Esophagus muscularis mucosa (tissue), 4 donors: ENCODE measurements around the gene KLHL12. TPM values are rescaled to one million over a fixed set of nuclear protein-coding genes. Genes with fewer than 3 reads are reported as not detected.

Source experiments
- DNase-seq: peaks from one replicate; pipeline ENCODE4 v3.0.0-alpha.2; 2017; ENCODE audit errors: extremely low spot score
- H3K27ac ChIP-seq, 4 donors: fragments of 200-600 bp; sonication (generic); replicated peaks in 1 of 4; 1 replicate in 3 of 4; 2 replicates in 1 of 4; pipeline ENCODE4 v1.5.1; 2016 to 2019; ENCODE audit warnings: mild to moderate bottlenecking in 1 of 4
- H3K27me3 ChIP-seq, 4 donors: fragments of 200-600 bp; sonication (generic); one replicate each; pipeline versions ENCODE4 v1.5.1 to v1.6.0; 2016 to 2019
- H3K36me3 ChIP-seq, 4 donors: fragments of 200-600 bp; sonication (generic); one replicate each; pipeline ENCODE4 v1.5.1; 2016 to 2019
- H3K4me1 ChIP-seq, 4 donors: fragments of 200-600 bp; sonication (generic); one replicate each; pipeline ENCODE4 v1.5.1; 2016 to 2019
- H3K4me3 ChIP-seq, 4 donors: fragments of 200-600 bp; sonication (generic); 1 replicate in 2 of 4; 2 replicates in 2 of 4; pipeline ENCODE4 v1.5.1; 2016 to 2019; ENCODE audit warnings: mild to moderate bottlenecking in 4 of 4, moderate library complexity in 1 of 4
- H3K9me3 ChIP-seq, 4 donors: fragments of 200-600 bp; sonication (generic); 1 replicate in 3 of 4; 2 replicates in 1 of 4; pipeline ENCODE4 v1.5.1; 2016 to 2019
- EP300 ChIP-seq: sonication (generic); formaldehyde crosslinking; IDR thresholded peaks from one replicate; pipeline ENCODE4 v1.6.1; 2017; ENCODE audit warnings: antibody characterized with exemption
- POLR2A ChIP-seq: fragments of 450-650 bp; IDR thresholded peaks from one replicate; pipeline ENCODE4 v1.6.1; 2017; ENCODE audit warnings: antibody characterized with exemption, moderate library complexity, mild to moderate bottlenecking, low read depth
- POLR2AphosphoS5 ChIP-seq, 2 donors: sonication (generic); formaldehyde crosslinking; IDR thresholded peaks; one replicate each; pipeline ENCODE4 v1.6.1; 2017; ENCODE audit warnings: antibody characterized with exemption in 2 of 2
- WGBS: methylation state at CpG from one replicate; pipeline ENCODE4 v1.1.5; 2018; 5-methylcytosine and 5-hydroxymethylcytosine counted together
- intact Hi-C: fragments of 100-400 bp; cut with DNase I; formaldehyde crosslinking; loops from one replicate; pipeline ENCODE4 v1.15.1; 2023
- total RNA-seq, 4 donors: library from RNA; depleted of rRNA; stranded (reverse); fragments of >200 nt; gene quantifications; one replicate each; pipeline versions ENCODE4 v1.1.0 to v1.2.1, GENCODE V29; 2016
- TF ChIP-seq, protein P1 (sequence below), 3 experiments: fragments of 200-600 bp in 2 of 3; fragments of 450-650 bp in 1 of 3; sonication (generic) in 2 of 3; IDR thresholded peaks; one replicate each; pipeline ENCODE4 v1.5.1; 2017 to 2019; ENCODE audit warnings: antibody characterized with exemption in 3 of 3, mild to moderate bottlenecking in 2 of 3, moderate library complexity in 1 of 3

KLHL12 gene
- total RNA-seq, 4 donors from 2014 or later = 16.7 to 22.4 (median 19.3) TPM

DNA sequence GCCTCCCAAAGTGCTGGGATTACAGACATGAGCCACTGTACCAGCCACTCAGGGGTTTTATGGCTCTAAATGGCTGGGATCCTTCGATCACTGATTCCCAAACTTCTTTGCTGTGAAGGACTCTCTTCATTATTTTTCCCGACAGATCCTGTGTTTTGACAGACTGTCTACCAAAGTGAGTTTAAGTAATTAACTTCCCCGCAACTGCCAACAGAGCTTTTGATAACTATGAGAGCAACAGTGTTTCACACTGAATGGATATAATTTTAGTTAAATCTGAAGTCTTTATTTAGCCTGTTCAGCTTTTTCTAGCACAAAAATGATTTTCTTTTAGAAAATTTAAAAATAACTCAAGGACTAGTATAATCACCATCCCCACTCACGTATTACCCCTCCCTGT is 25.5 kb downstream of the KLHL12 start:
- Histone ChIP-seq H3K4me3 (no peak overlapping the region), H3K36me3 (peaks cover 19 to 83% (median 71%) of the 10 kb centered on the region in 4 donors)
- intact Hi-C loops = no loop called here

GRCh38 chr1:202892501-202892900 is 34.5 kb downstream of the KLHL12 start:
- Histone ChIP-seq H3K27ac (no peak overlapping the region), H3K36me3 (peaks cover 43 to 70% (median 63%) of the 10 kb centered on the region in 4 donors), H3K4me3 (no peak overlapping the region), H3K9me3 (no peaks in the 10 kb centered on the region), H3K27me3 (no peaks in the 10 kb centered on the region), H3K4me1 (peaks cover 8 to 14% (median 12%) of the 10 kb centered on the region in 4 donors)
- 88% methylated on average over 7 of the region's 7 CpGs for WGBS
- intact Hi-C loops = no loop called here
- TF ChIP-seq POLR2AphosphoS5 (IDR thresholded peaks at IDR 0.05) (no peak), POLR2A (no peak), EP300 (no peak)
- TF ChIP-seq, protein P1, sequence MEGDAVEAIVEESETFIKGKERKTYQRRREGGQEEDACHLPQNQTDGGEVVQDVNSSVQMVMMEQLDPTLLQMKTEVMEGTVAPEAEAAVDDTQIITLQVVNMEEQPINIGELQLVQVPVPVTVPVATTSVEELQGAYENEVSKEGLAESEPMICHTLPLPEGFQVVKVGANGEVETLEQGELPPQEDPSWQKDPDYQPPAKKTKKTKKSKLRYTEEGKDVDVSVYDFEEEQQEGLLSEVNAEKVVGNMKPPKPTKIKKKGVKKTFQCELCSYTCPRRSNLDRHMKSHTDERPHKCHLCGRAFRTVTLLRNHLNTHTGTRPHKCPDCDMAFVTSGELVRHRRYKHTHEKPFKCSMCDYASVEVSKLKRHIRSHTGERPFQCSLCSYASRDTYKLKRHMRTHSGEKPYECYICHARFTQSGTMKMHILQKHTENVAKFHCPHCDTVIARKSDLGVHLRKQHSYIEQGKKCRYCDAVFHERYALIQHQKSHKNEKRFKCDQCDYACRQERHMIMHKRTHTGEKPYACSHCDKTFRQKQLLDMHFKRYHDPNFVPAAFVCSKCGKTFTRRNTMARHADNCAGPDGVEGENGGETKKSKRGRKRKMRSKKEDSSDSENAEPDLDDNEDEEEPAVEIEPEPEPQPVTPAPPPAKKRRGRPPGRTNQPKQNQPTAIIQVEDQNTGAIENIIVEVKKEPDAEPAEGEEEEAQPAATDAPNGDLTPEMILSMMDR (IDR thresholded peaks at IDR 0.05) = no peak
- DNase-seq = no peak

More for the DNA sequence above, 25.5 kb downstream of the KLHL12 start:
- no peak for TF ChIP-seq EP300
- TF ChIP-seq POLR2AphosphoS5 (IDR thresholded peaks at IDR 0.05) = no peak
- TF ChIP-seq, protein P1 (IDR thresholded peaks at IDR 0.05) = no peak
- no peak for TF ChIP-seq POLR2A
- no peak for DNase-seq
- Histone ChIP-seq H3K27me3 (no peaks in the 10 kb centered on the region), H3K4me1 (no peaks in the 10 kb centered on the region), H3K9me3 (no peaks in the 10 kb centered on the region), H3K27ac (no peak overlapping the region)
- WGBS = 89% methylated on average over 4 of the region's 4 CpGs

- intact Hi-C loops = no loop called here
- H3K36me3 ChIP-seq = peaks cover 33 to 51% (median 46%) of the 10 kb centered on the region in 4 donors
- WGBS = 86% methylated on average over 4 of the region's 4 CpGs
These were observed 36.6 kb downstream of the KLHL12 start for GRCh38 chr1:202890392-202890791.

DNA sequence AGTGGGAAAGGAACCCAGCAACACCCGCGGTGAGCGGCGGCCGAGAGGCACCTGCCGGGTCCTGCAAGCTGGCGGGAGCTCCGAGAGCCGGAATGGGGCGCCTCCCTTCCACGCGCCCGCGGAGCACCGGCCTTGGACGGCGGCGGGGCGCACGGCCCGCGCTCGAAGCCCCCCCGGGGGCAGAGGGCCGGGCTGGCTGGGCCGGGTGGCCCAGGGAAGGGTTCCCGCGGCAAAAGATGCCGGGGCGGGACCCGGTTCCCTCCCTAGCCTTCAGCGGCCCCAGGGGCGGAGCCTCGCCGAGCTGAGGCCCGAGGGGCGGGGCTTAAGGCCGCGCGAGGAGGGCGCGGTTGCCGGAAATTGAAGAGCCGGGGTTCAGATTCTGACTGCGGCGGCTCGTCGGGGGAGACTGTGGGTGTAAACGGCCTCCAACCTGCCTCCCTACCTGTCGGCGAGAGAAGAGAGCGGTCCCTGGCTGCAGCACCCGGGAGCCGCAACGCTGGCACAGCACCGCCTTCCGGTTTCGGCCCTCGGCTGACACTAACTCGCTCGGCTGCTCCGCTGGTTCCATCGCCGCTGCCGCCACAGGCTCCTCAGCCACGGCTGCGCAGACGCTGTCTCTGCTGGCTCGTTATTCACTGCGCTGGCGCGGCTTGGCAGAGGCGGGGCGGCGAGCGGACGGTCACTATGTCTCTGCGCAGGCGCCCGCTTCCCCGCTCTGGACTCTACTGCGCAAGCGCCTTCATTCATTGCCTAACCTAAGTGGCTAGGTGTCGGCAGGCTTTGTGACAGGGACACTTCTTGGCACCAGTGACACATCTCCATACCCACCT is 38.3 kb downstream of the KLHL12 start, which contains the start of gene RABIF:
TSS of gene RABIF (minus strand) at position 619 of the 830 bp plus-strand sequence. CDS start at position 568, 51 bp downstream.
- no peaks in the 10 kb centered on the region for H3K9me3 ChIP-seq
- H3K4me1 ChIP-seq = peaks cover 8 to 20% (median 14%) of the 10 kb centered on the region in 4 donors
- TF ChIP-seq EP300 (no peak), POLR2AphosphoS5 (IDR thresholded peaks at IDR 0.05) (peak; percentile 93 to 97), POLR2A (peak; percentile 79)
- TF ChIP-seq, protein P1 (IDR thresholded peaks at IDR 0.05) = peak; percentile 18 to 37 (median 24)
- intact Hi-C loops = loop anchor here (2.0 kb wide), 1 partner anchor 78 kb away; the partner anchor contains the start of gene PCAT6
- under 1% methylated on average over 21 of the region's 84 CpGs for whole genome bisulfite sequencing
- H3K36me3 ChIP-seq = peaks cover 22 to 35% (median 30%) of the 10 kb centered on the region in 4 donors
- no peaks in the 10 kb centered on the region for H3K27me3 ChIP-seq
- DNase-seq = peak; percentile 98
- peak within 1 kb of the TSS; percentile 89 to 94 (median 92) for H3K27ac ChIP-seq
- peak within 1 kb of the TSS; percentile 78 to 88 (median 84) for H3K4me3 ChIP-seq

More at GRCh38 chr1:202890392-202890791, 36.6 kb downstream of the KLHL12 start:
- H3K4me1 ChIP-seq = peaks cover 8 to 20% (median 14%) of the 10 kb centered on the region in 4 donors
- H3K27ac ChIP-seq = no peak overlapping the region
- TF ChIP-seq POLR2A (no peak), EP300 (no peak)
- no peak overlapping the region for H3K4me3 ChIP-seq
- no peaks in the 10 kb centered on the region for H3K9me3 ChIP-seq
- no peaks in the 10 kb centered on the region for H3K27me3 ChIP-seq
- DNase-seq = no peak

- WGBS = 3% methylated on average over 10 of the region's 10 CpGs
- peak overlapping the region; percentile 89 to 94 (median 92) for H3K27ac ChIP-seq
- peaks cover 18 to 29% (median 24%) of the 10 kb centered on the region in 4 donors for H3K36me3 ChIP-seq
- peak overlapping the region; percentile 78 to 88 (median 84) for H3K4me3 ChIP-seq
- H3K9me3 ChIP-seq = no peaks in the 10 kb centered on the region
- no peaks in the 10 kb centered on the region for H3K27me3 ChIP-seq
- DNase-seq = no peak
- intact Hi-C loops = loop anchor here (2.0 kb wide), 1 partner anchor 77 kb away; the partner anchor contains the start of gene PCAT6
- TF ChIP-seq EP300 (no peak), POLR2A (no peak), POLR2AphosphoS5 (IDR thresholded peaks at IDR 0.05) (no peak)
- TF ChIP-seq, protein P1 (IDR thresholded peaks at IDR 0.05) = no peak
- H3K4me1 ChIP-seq = peaks cover 8 to 20% (median 14%) of the 10 kb centered on the region in 4 donors
These were observed 38.9 kb downstream of the KLHL12 start for GRCh38 chr1:202888221-202888530.
